Cardiac muscle cell (in vitro differentiated cells and primary cell): ENCODE measurements around the gene PIGA. TPM values are rescaled to one million over a fixed set of nuclear protein-coding genes. Genes with fewer than 3 reads are reported as not detected.

Source experiments
- DNase-seq, 2 donors: peaks; one replicate each; pipeline versions ENCODE4 v3.0.0 to v3.0.0-alpha.2; 2010 to 2017; ENCODE audit warnings: low read depth in 1 of 2, low spot score in 1 of 2
- H3K27ac ChIP-seq: fragments of 200-600 bp; sonication (generic); 2 replicates; pipeline ENCODE4 v1.5.1; 2016
- H3K27me3 ChIP-seq: fragments of 200-600 bp; sonication (generic); 2 replicates; pipeline ENCODE4 v1.6.0; 2016; ENCODE audit warnings: control low read depth
- H3K36me3 ChIP-seq: fragments of 200-600 bp; sonication (generic); 2 replicates; pipeline ENCODE4 v1.5.1; 2016; ENCODE audit warnings: control low read depth
- H3K4me1 ChIP-seq: fragments of 200-600 bp; sonication (generic); 2 replicates; pipeline ENCODE4 v1.8.1; 2017; ENCODE audit warnings: low read depth, mild to moderate bottlenecking, mixed run types
- H3K4me3 ChIP-seq: fragments of 200-600 bp; sonication (generic); 2 replicates; pipeline ENCODE4 v1.5.1; 2016; ENCODE audit warnings: mild to moderate bottlenecking
- H3K9me3 ChIP-seq: fragments of 200-600 bp; sonication (generic); 2 replicates; pipeline ENCODE4 v1.5.1; 2017; ENCODE audit warnings: low read depth, mild to moderate bottlenecking, control low read depth
- CTCF ChIP-seq: IDR thresholded peaks from 2 replicates; pipeline ENCODE4 v1.5.1; 2012; ENCODE audit warnings: low read depth, mild to moderate bottlenecking, low read length
- polyA plus RNA-seq: library from polyadenylated mRNA; unstranded; fragments of >200 nt; fragmentation: Nextera tagmentation; extraction: Ambion mirVana; gene quantifications from 2 replicates; pipeline ENCODE4 v1.2.1, GENCODE V29; 2016
- total RNA-seq: library from RNA; depleted of rRNA; stranded (reverse); fragments of >200 nt; gene quantifications from 2 replicates; pipeline ENCODE4 v1.2.3, GENCODE V29; 2016

PIGA gene
- total and polyA plus RNA-seq, 2 experiments from 2014 or later: 6.7 to 12.3 TPM

GRCh38 chrX:15301924-15302323, 33.4 kb downstream of the PIGA start:
- Histone ChIP-seq H3K27ac (no peak overlapping the region), H3K36me3 (no peaks in the 10 kb centered on the region), H3K27me3 (no peaks in the 10 kb centered on the region), H3K9me3 (no peaks in the 10 kb centered on the region), H3K4me1 (no peaks in the 10 kb centered on the region), H3K4me3 (no peak overlapping the region)
- DNase-seq: peak in 1 of 2 donors; percentile 36
- no peak for TF ChIP-seq CTCF

DNA sequence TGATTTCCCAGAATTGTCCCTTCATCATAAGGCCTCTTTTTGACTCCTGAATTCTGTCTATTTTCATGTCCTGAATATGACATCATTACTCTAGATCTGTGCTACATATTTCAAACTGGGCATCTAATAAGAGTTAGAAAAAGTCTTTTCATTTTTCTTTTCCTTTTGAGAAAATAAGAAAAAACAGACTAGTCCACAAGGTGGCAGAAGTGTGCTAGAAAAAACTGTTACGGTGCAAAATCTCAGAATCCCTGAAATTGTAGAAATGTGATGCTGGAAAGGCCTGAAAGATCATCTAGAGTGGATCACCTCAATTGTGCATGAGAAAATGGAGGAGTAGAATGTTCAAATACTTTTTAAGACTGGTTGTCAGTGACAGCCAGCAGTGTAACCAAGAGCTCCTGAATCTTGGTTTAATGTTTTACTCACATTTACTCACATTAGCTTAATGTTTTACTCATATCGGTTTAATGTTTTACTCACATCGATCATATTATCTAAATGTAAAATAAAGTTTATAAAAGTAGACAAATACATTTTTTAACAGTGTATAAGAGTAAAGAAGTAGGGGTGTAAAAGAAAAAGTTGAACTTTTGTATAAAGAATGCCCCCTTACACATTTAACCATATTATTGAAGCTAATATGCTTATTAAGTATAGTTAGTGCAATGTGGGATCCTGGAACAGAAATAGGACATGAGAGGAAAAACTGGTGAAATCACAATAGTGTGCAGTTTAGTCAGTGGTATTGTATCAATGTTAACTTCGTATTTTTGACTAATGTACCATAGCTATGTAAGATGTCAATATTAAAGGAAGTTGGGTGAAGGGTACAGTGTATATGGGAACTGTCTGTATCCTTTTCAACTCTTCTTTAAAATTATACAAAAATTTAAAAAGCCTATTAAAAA, 35.1 kb downstream of the PIGA start:
- DNase-seq: peak in 1 of 2 donors; percentile 38
- Histone ChIP-seq H3K27me3 (no peaks in the 10 kb centered on the region), H3K9me3 (no peaks in the 10 kb centered on the region), H3K36me3 (no peaks in the 10 kb centered on the region), H3K27ac (no peak overlapping the region), H3K4me1 (no peaks in the 10 kb centered on the region), H3K4me3 (no peak overlapping the region)
- peak; percentile 37 for TF ChIP-seq CTCF

DNA sequence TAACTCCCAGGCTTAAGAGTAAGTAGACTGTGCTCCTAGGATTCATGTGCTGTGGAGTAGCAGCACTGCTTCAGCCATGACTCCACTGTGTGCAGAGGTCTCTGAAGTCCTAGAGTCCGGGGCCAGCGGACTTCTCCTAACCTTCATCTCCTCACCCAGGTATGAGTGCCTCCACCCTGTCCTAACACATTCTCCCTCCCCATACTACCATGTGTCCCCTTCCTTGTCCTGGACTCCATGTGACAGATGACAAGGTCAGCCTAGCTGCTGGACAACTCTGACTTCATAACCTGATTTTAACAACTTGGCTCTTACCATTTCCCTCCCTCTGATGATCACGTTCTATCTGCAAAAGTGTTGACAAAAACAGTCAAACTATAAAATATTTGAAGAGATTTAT, 36.5 kb downstream of the PIGA start:
- H3K4me1 ChIP-seq: no peaks in the 10 kb centered on the region
- no peaks in the 10 kb centered on the region for H3K9me3 ChIP-seq
- no peak for TF ChIP-seq CTCF
- no peak overlapping the region for H3K4me3 ChIP-seq
- H3K27ac ChIP-seq: no peak overlapping the region
- no peaks in the 10 kb centered on the region for H3K36me3 ChIP-seq
- DNase-seq: no peak
- no peaks in the 10 kb centered on the region for H3K27me3 ChIP-seq

DNA sequence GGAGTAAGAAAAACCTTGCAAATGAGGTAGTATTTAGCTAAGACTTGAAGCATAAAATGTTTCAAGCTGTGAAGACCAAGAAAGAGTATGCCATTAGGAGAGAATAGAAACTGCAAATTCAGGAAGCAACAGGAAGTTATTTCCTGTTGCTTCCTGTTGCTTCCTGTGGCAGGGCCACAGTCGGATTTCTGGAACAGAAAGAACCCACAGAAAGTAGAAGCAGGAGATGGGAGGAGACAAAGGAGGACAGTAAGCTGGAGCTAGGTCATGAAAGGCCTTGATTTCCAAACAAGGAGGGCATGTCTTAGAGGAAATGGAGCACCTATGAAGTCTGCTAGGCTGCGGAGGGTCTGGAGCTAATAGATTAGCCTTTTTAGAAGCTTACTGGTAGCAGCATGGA, 37.1 kb downstream of the PIGA start:
- peak in 1 of 2 donors; percentile 38 for DNase-seq
- Histone ChIP-seq H3K27ac (no peak overlapping the region), H3K9me3 (no peaks in the 10 kb centered on the region), H3K4me3 (no peak overlapping the region), H3K4me1 (no peaks in the 10 kb centered on the region), H3K36me3 (no peaks in the 10 kb centered on the region), H3K27me3 (no peaks in the 10 kb centered on the region)
- TF ChIP-seq CTCF: no peak

DNA sequence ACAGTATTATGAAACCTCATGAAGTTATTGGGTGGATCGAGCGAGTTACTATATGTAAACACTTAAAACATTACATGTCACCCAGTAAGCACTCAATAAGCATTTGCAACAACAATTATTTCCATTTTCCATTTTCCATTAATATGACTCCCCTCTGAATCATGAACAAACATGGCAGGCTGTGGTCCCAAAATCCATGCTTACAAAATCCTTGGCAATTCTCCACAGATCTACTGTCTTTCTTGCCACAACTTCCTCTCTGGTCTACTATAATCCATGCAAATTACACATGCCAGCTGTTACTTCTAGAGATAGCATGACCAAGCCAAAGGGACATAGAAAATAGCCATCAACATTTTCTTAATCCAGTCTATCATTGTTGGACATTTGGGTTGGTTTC, 41.9 kb downstream of the PIGA start:
- Histone ChIP-seq H3K27ac (no peak overlapping the region), H3K27me3 (no peaks in the 10 kb centered on the region), H3K9me3 (no peaks in the 10 kb centered on the region), H3K36me3 (no peaks in the 10 kb centered on the region), H3K4me3 (no peak overlapping the region), H3K4me1 (no peaks in the 10 kb centered on the region)
- DNase-seq: peak in 1 of 2 donors; percentile 8
- TF ChIP-seq CTCF: no peak
